DMS114 treated with DMSO at 0.1 percent for 48 hours (cell line): ENCODE results near the gene CEP131.
"Not testable (repeated sequence)": the region's sequence is repeated elsewhere in the genome, so short reads cannot be mapped to it uniquely, and the experiment has no call there.

Experiments
- DNase-seq: peaks from one replicate; lab custom pipeline; 2025; ENCODE audit not compliant: unreplicated experiment; lab: John Stamatoyannopoulos, UW

The CEP131 gene

DNA sequence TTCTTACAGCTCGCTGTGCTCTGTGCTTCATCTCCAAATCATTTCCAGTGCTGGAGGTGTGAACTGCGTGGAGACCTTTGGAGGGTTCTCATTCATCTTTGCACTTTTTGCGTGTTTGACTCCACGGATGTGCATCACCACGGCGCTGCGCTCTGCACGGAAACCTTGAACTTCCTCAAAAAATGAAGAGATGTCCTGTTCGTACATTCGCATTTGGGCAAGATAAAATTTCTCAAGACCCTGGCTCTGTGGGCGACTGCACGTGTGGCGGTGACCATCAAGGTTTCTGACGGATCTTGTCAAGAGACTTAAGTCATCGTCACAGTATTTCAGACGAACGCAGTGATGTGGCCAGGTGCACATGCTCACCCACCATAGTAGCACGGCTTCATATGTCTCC lies 67.8 kb downstream of the CEP131 start:
- no peak for DNase-seq

DNA sequence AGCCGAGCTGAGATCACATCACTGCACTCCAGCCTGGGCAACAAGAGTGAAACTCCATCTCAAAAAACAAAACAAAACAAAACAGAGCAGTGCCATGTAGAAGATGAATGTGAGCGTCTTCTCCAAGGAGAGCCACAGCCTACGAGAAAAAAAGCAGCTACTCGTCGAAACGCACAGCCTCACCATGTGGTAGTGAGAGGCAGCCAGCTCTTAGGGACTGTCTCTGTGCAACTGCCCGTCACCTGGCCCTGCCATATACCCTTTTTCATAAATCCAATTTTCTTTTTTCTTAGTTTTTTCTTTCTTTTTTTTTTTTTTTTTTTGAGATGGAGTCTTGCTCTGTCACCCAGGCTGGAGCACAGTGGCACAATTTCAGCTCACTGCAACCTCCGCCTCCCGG lies 68.7 kb downstream of the CEP131 start:
- DNase-seq: not testable (repeated sequence)

DNA sequence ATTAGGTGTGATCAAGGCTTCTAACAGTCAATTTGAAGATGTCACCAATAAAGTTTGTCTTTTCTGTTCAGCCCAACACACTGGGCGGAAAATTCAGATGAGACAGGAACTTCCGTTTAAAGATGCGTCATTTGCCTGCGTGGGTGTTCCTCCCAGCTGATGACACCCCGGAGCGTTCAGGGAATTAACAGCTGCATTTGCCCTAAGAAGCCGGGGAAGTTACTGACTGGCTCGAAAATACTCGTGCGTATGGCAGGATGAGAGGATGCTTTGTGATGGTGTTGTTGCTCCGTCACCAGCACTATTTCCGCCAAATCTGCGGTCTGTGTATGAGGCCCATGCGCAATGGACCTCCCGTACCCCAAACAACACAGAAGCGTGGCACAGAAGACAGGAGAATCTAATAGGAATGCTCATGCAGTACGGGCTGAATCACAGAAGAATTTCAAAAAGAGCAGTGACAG lies 69.4 kb downstream of the CEP131 start:
- DNase-seq: no peak

DNA sequence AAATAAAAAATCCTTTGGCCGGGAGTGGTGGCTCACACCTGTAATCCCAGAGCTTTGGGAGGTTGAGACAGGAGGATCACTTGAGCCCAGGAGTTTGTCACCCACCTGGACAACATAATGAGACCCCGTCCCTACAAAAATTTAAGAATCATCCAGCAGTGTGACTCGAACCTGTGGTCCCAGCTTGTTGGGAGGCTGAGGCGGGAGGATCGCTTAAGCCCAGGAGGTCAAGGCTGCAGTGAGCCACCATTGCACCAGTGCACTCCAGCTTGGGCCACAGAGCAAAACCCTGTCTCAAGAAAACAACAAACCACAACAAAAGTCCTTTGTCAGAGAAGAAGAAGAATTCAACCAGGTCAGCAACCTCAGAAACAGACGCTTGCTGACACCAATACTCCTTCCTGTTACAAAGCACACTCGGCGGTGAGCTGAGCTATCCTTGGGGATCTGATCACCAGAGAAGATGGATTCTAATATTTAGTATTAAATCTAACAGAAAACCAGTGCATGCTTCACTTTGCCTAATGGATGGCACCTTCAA lies 70.4 kb downstream of the CEP131 start:
- no peak for DNase-seq

DNA sequence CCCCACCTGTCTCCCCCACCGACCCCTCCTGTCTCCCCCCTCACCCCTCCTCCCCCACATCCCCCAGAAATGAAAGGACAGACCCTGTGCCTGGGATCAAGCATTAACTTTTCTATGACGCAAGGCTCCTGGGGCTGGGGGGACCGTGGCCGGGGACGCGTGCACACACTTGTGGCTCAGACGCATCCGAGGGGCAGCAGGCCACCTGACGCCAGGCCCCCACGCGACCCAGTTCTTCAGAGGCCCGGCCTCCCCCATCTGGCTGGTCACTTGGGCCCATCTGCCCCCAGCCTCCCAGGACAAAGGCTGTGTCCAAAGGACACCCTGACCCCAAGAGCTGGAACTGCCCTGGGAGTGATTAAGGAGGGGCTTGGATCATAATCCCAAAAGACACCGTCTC lies 71.5 kb downstream of the CEP131 start:
- no peak for DNase-seq

DNA sequence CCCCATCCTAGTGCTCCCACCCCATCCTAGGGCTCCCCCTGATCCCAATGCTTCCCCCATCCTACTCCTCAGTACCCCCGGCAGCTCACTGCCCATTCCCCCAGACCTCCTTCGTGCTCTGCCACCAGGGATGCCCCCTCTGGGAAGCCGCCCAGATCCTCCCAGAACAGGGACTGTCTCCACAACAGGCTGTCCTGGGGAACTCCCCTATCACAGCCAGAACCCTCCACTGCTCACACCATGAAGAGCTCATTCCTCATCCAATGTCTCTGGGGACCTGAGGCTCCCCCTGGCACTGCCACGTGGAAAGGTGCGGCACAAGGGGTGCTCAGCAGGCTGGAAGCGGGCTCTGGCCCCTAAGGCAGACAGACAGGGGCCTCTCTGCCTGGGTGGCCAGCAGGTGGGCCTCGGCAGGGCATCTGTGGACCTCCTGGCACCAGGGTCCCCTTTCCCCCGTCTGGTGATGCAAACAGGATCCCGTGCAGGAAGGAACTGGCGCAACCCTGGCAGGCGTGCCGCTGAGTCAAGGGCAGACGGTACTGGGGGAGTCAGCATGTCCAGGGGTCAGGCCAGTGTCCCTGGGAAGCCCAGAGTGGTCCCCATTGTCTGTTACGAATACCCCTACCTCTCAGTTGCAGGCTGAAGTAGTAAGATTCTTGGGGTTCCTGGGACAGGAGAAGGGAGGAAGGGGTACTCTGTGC lies 72.2 kb downstream of the CEP131 start:
- DNase-seq: no peak

DNA sequence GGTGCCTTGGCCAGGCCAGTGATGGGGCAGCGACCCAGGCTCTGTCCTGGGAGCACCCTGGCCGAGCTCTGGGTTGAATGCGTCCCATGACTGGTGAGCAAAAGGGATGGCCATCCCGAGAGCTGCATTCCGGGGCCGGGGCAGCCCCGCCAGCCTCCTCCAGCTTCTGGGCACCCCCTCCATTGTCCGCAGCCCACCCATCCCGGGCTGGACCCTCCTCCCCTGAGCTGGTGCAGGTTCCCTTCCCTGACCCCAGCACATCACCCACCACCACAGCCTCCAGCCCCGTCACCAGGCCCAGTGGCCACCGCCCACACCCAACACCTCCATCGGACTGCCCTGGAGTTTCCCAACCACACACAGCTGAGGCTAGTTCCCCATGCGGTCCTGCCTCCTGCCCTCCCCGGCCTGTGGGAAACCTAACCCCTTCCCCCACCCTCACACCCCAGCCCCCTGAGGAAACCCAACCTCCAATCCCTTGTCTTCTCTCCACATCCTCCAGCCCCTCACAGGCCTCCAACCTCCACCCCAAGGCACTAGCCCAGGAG lies 73.7 kb downstream of the CEP131 start:
- no peak for DNase-seq

DNA sequence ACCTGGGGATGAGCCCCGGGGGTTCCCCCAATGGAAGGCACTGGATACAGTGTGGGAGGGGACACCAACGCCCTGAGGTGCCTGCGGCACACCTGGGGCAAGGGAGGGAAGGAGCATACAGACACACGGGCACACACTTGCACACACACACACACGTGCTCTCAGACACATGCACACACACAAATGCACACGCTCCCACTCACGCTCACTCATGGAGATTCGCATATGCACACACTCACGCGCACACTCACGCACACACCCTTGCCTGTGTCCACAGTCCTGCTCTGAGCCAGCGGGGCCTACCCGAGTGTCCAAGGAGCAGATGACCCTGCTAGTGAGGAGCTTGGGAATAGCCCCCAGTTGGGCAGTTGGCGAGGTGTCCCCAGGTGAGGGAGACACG lies 74.2 kb downstream of the CEP131 start:
- DNase-seq: no peak

DNA sequence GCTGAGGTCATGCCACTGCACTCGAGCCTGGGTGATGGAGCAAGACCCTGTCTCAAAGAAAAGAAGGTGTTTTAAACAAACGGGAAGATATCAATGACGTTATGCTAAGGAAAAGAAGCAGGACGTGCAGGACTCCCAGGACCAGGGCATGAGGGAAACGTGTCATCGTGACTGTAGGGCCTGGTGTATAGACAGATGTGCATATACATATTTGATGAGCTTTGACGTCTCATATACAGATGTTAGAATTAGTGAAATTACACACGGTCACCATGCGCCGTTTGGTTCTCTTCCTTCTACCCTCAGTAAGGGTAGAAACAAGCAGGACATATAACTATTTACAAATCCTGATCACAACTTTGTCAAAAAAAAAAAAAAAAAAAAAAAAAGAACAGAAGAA lies 75.1 kb downstream of the CEP131 start:
- DNase-seq: no peak

DNA sequence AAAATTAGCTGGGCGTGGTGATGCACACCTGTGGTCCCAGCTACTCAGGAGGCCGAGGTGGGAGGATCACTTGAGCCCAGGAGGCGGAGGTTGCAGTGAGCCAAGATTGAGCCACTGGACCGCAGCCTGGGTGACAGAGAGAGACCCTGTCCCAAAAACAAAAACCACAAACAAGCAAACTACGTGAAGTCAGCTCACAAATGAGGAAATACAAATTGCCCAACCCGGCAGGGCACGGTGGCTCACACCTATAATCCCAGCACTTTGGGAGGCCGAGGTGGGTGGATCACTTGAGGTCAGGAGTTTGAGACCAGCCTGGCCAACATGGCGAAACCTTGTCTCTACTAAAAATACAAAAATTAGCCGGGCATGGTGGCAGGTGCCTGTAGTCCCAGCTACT lies 76.6 kb downstream of the CEP131 start:
- not testable (repeated sequence) for DNase-seq

DNA sequence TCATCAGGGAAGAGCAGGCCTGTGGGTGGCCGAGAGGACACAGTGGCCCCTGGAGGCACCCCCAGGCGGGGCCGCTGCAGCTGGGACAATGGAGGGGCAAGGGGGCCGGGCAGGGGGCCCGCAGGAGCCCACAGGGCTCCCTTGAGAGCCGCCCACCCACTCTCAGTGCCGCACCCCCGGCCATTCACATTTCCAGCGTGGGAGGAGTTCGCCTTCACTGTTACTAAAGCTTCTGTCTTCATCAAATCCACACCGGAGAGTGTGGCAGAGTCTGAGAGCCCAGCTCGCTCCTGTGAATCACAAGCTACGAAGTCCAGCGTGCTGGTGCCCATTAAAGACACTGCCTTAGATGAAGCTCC lies 78.4 kb downstream of the CEP131 start:
- DNase-seq: no peak

DNA sequence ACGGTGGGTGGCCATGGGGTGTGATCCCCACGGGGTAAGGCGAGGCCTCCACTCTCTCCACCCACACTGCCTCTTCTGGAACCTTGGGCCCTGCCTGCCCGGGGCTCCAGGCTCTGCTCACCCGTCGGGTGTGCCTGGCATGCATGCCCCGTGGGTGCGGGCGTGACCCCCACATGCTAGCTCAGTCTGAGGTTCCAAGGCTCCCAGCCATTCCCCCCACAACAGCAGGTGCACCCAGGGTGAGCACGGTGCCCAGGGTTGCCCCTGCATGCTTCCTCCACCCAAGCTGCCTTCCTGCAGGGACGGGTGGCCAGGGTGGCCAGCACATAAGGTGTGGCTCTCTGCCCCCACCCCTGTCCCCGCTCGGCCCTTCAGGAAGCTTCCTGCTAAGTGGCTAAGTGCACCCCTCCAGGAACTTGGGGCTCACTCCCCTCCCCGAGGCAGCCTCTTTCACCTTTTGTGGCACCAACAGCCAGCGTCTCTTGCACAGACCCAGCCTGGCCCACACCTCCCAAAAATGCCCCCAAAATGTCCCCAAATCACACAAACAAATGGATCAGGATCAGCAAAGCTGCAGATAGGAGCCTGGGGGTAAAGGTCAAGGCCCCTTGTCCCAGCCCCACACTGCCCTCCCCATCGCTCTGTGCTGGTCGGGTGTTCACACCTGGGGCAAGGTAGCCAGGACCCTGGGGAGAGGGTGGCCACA lies 78.9 kb downstream of the CEP131 start:
- no peak for DNase-seq

DNA sequence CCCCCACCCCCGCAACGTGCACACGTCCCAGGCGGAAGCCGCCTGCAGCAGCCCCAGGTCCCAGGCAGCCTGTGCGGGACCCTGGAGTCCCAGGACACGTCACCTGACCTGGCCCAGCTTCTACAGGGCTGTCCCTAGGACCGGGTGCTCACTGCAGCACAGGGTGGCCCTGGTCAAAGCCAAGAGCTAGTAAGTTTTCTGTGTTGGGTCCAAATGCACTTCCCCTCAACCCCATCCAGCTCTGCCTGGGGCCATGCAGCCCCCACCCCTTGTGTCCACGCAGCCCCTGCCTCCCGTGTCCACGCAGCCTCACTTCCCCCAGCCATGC lies 79.6 kb downstream of the CEP131 start:
- no peak for DNase-seq

DNA sequence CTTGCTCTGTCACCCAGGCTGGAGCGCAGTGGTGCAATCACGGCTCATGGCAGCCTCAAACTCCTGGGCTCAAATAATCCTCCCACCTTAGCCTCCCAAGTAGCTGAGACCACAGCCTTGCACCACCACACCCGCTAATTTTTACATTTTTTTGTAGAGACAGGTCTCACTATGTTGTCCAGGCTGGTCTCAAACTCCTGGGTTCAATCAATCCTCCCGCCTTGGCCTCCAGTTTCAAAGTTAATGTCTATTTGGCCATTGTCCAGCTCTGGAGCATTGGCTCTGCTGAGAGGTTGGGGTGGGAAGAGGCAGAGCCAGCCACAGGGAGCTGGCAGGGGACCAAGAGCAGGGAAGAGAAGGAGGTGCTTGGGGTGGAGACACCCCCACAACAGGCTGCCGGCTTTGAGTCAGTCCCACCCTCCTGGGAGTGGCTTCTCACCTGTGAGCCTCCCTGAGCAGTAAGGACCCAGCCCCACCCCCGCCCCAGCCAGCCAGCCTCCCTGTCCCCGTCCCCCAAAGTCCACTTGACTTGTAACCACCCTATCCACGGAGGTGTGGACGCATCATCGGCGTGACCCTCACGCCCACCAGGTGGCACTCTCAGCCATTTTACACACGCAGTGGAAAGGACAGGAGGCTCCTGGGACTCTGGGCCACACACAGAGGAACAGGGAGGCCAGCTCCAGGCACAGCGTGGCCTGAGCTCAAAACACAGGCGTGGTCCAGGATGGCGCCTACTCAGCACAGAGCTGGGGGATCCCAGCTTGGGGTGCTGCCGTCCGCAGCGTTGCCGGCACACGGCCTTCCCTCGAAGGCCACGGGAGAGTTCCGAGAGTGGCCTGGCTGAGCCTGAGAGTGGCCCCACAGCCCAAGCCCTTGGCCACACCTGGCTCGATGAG lies 80.2 kb downstream of the CEP131 start:
- DNase-seq: peak; percentile 23

DNA sequence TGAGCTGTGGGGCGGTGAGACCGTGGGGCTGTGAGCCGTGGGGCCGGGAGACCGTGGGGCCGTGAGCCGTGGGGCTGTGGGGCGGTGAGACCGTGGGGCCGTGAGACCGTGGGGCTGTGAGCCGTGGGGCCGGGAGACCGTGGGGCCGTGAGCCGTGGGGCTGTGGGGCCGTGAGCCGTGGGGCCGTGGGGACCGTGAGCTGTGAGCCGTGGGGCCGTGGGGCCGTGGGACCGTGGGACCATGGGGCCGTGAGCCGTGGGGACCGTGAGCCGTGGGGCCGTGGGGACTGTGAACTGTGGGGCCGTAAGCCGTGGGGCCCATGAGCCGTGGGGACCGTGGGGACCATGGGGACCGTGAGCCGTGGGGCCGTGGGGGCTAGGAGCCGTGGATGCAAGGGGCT lies 82.1 kb downstream of the CEP131 start:
- no peak for DNase-seq

DNA sequence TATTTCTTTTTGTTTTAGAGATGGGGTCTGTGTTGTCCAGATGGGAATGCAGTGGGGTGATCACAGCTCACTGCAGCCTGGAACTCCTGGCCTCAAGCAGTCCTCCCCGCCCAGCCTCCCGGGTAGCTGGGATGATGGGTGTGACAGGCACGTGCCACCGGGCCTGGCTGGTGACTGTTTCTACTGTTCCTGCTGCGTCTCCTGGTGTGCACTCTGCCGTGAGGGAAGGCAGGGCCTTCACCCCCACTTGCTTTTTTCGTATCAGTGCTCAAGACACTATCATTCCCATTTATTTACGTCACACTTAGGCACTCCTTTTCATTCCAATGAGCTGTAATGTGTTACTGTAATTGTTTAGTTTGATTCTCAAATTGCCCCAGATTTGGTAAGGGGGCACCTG lies 82.7 kb downstream of the CEP131 start:
- DNase-seq: no peak
